CD14-positive monocyte (primary cell): Measurements from ENCODE around the gene MSLN. TPM values are rescaled to one million over a fixed set of nuclear protein-coding genes. Genes with fewer than 3 reads are reported as not detected.
A peak's percentile ranks its signal among the peaks of the same experiment; 100 is the strongest.

Experiments used
- DNase-seq, 3 donors: peaks; one replicate each; pipeline ENCODE4 v3.0.0-alpha.2; 2011 to 2022
- H2AFZ ChIP-seq: 2 replicates; pipeline ENCODE4 v1.6.0; 2012; ENCODE audit warnings: mild to moderate bottlenecking, low read depth, low read length, inconsistent platforms; ENCODE audit not compliant: insufficient read depth, poor library complexity, severe bottlenecking
- H3K27ac ChIP-seq, 2 donors: 1 replicate in 1 of 2; 2 replicates in 1 of 2; pipeline ENCODE4 v1.5.1; 2012 to 2013; ENCODE audit warnings: low read length in 2 of 2, control low read depth in 1 of 2, inconsistent platforms in 1 of 2, low read depth in 1 of 2, mild to moderate bottlenecking in 1 of 2
- H3K27me3 ChIP-seq, 2 donors: one replicate each; pipeline versions ENCODE4 v1.6.0 to v1.6.1; 2011 to 2013; ENCODE audit warnings: low read length in 2 of 2; ENCODE audit not compliant: control insufficient read depth in 2 of 2, insufficient read depth in 2 of 2
- H3K36me3 ChIP-seq, 2 donors: replicated peaks in 1 of 2; 1 replicate in 1 of 2; 2 replicates in 1 of 2; pipeline versions ENCODE4 v1.5.1 to v1.6.1; 2012 to 2013; ENCODE audit warnings: low read length in 2 of 2, control low read depth in 1 of 2, inconsistent platforms in 1 of 2, mild to moderate bottlenecking in 1 of 2; ENCODE audit not compliant: insufficient read depth in 2 of 2, control insufficient read depth in 1 of 2
- H3K4me1 ChIP-seq, 2 donors: 1 replicate in 1 of 2; 2 replicates in 1 of 2; pipeline versions ENCODE4 v1.5.1 to v1.6.1; 2012 to 2013; ENCODE audit warnings: low read length in 2 of 2, control low read depth in 1 of 2, inconsistent platforms in 1 of 2, mild to moderate bottlenecking in 1 of 2, moderate library complexity in 1 of 2; ENCODE audit not compliant: insufficient read depth in 2 of 2, control insufficient read depth in 1 of 2
- H3K4me2 ChIP-seq: replicated peaks from 2 replicates; pipeline ENCODE3; 2012; ENCODE audit warnings: low read length, moderate library complexity, mild to moderate bottlenecking; ENCODE audit not compliant: poor library complexity, severe bottlenecking; ENCODE audit errors: extremely low read depth
- H3K4me3 ChIP-seq, 3 experiments: fragments of 200-600 bp in 1 of 3; sonication (generic) in 1 of 3; replicated peaks in 1 of 3; 1 replicate in 2 of 3; 2 replicates in 1 of 3; pipeline ENCODE4 v1.5.1; 2011 to 2013; ENCODE audit warnings: low read length in 3 of 3, mild to moderate bottlenecking in 3 of 3, control low read depth in 2 of 3, low read depth in 2 of 3, inconsistent platforms in 1 of 3, moderate library complexity in 1 of 3
- H3K79me2 ChIP-seq: 2 replicates; pipeline ENCODE4 v1.6.0; 2012; ENCODE audit warnings: mild to moderate bottlenecking, control low read depth, inconsistent platforms, low read length, moderate library complexity; ENCODE audit not compliant: insufficient read depth
- H3K9ac ChIP-seq: 2 replicates; pipeline ENCODE4 v1.6.0; 2017; ENCODE audit warnings: low read length, mild to moderate bottlenecking; ENCODE audit not compliant: insufficient read depth, poor library complexity, severe bottlenecking
- H3K9me3 ChIP-seq, 2 donors: replicated peaks in 1 of 2; 1 replicate in 1 of 2; 2 replicates in 1 of 2; pipeline versions ENCODE4 v1.5.1 to v1.6.1; 2012 to 2013; ENCODE audit warnings: low read length in 2 of 2, control low read depth in 1 of 2; ENCODE audit not compliant: control insufficient read depth in 1 of 2, insufficient read depth in 1 of 2
- H4K20me1 ChIP-seq: 2 replicates; pipeline ENCODE4 v1.6.0; 2012; ENCODE audit warnings: mild to moderate bottlenecking, low read length, control low read depth, moderate library complexity; ENCODE audit not compliant: insufficient read depth
- H3K27ac Mint-ChIP-seq, 7 donors: one replicate each; pipeline ENCODE4 v1.8.0; 2020; ENCODE audit warnings: mild to moderate bottlenecking in 7 of 7, mixed read lengths in 7 of 7, moderate library complexity in 6 of 7, inconsistent platforms in 2 of 7
- H3K27me3 Mint-ChIP-seq, 3 donors: one replicate each; pipeline ENCODE4 v1.8.0; 2021 to 2022; ENCODE audit warnings: low read depth in 3 of 3, mild to moderate bottlenecking in 3 of 3, mixed read lengths in 3 of 3, moderate library complexity in 3 of 3, inconsistent platforms in 1 of 3
- H3K36me3 Mint-ChIP-seq, 2 donors: one replicate each; pipeline ENCODE4 v1.8.0; 2020; ENCODE audit warnings: mixed read lengths in 2 of 2, inconsistent platforms in 1 of 2, mild to moderate bottlenecking in 1 of 2
- H3K4me1 Mint-ChIP-seq: one replicate; pipeline ENCODE4 v1.8.0; 2020; ENCODE audit warnings: mild to moderate bottlenecking, mixed read lengths
- H3K4me3 Mint-ChIP-seq, 2 donors: one replicate each; pipeline ENCODE4 v1.8.0; 2020; ENCODE audit warnings: mild to moderate bottlenecking in 2 of 2, mixed read lengths in 2 of 2, moderate library complexity in 1 of 2
- H3K9me3 Mint-ChIP-seq, 7 donors: one replicate each; pipeline ENCODE4 v1.8.0; 2020 to 2022; ENCODE audit warnings: mixed read lengths in 7 of 7, mild to moderate bottlenecking in 6 of 7, moderate library complexity in 6 of 7, inconsistent platforms in 2 of 7
- WGBS: methylation state at CpG from one replicate; pipeline ENCODE4 v1.1.5; 2013; ENCODE audit warnings: missing lambda C conversion rate; ENCODE audit not compliant: insufficient coverage; 5-methylcytosine and 5-hydroxymethylcytosine counted together
- intact Hi-C, 2 donors: fragments of 100-400 bp; cut with micrococcal nuclease; formaldehyde crosslinking; loops; one replicate each; pipeline versions ENCODE4 v1.15.0 to v1.15.1; 2023
- polyA plus RNA-seq, 3 donors: library from polyadenylated mRNA; depleted of rRNA in 1 of 3; unstranded in 2 of 3; stranded (reverse) in 1 of 3; fragments of 300-500 nt in 2 of 3; fragments of >200 nt in 1 of 3; fragmentation: Illumina TruSeq in 2 of 3; gene quantifications; 1 replicate in 2 of 3; 2 replicates in 1 of 3; pipeline ENCODE4 v1.2.3, GENCODE V29; 2012 to 2021
- TF ChIP-seq, protein P1 (sequence below): fragments of 200-600 bp; IDR thresholded peaks from one replicate; pipeline ENCODE4 v1.8.0; 2022; ENCODE audit warnings: antibody characterized with exemption, mild to moderate bottlenecking

The MSLN gene
- polyA plus RNA-seq, 3 donors = 0.07 to 0.29 TPM; not detected in 1

DNA sequence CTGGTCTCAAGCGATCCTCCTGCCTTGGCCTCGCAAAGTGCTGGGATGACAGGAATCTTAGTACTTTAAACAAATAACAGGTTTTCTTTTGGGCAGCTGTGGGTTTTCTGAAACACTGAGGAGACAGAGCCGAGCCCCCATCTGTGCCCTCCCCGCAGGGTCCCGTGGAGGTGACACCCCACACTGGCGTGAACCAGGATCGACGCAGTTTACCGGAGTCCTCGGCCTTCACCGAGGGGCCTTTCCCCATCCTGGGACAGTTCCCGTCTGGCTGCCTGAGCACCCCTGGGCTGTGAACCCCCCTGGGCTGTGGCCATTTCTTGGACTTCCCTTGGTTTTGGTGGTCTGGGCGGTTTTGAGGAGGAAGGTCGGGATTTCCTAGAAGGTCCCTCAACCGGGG, 55.3 kb downstream of the MSLN start:
- no peak for DNase-seq
- H3K27ac ChIP-seq = no peak overlapping the region
- WGBS = 98% methylated on average over 11 of the region's 15 CpGs
- peaks cover 0 to 6% of the 10 kb centered on the region in 2 donors for H3K36me3 Mint-ChIP-seq
- no peak overlapping the region for H3K4me3 ChIP-seq
- peaks cover 1 to 24% (median 12%) of the 10 kb centered on the region in 7 donors for H3K9me3 Mint-ChIP-seq
- H3K4me2 ChIP-seq = no peak overlapping the region
- no peak overlapping the region for H3K9ac ChIP-seq
- no peak overlapping the region for H2AFZ ChIP-seq
- no peak overlapping the region for H3K27ac Mint-ChIP-seq
- H4K20me1 ChIP-seq = no peaks in the 10 kb centered on the region
- peaks cover 0 to 4% of the 10 kb centered on the region in 2 donors for H3K4me1 ChIP-seq
- H3K9me3 ChIP-seq = peaks cover 5 to 21% of the 10 kb centered on the region in 2 donors
- H3K36me3 ChIP-seq = no peaks in the 10 kb centered on the region
- H3K4me3 Mint-ChIP-seq = no peak overlapping the region
- peaks cover 20 to 69% of the 10 kb centered on the region in 2 donors for H3K27me3 ChIP-seq
- peaks cover 53 to 69% (median 60%) of the 10 kb centered on the region in 3 donors for H3K27me3 Mint-ChIP-seq
- intact Hi-C loops = no loop called here
- H3K4me1 Mint-ChIP-seq = no peaks in the 10 kb centered on the region
- TF ChIP-seq, protein P1, sequence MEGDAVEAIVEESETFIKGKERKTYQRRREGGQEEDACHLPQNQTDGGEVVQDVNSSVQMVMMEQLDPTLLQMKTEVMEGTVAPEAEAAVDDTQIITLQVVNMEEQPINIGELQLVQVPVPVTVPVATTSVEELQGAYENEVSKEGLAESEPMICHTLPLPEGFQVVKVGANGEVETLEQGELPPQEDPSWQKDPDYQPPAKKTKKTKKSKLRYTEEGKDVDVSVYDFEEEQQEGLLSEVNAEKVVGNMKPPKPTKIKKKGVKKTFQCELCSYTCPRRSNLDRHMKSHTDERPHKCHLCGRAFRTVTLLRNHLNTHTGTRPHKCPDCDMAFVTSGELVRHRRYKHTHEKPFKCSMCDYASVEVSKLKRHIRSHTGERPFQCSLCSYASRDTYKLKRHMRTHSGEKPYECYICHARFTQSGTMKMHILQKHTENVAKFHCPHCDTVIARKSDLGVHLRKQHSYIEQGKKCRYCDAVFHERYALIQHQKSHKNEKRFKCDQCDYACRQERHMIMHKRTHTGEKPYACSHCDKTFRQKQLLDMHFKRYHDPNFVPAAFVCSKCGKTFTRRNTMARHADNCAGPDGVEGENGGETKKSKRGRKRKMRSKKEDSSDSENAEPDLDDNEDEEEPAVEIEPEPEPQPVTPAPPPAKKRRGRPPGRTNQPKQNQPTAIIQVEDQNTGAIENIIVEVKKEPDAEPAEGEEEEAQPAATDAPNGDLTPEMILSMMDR = no peak
- H3K79me2 ChIP-seq = no peaks in the 10 kb centered on the region

DNA sequence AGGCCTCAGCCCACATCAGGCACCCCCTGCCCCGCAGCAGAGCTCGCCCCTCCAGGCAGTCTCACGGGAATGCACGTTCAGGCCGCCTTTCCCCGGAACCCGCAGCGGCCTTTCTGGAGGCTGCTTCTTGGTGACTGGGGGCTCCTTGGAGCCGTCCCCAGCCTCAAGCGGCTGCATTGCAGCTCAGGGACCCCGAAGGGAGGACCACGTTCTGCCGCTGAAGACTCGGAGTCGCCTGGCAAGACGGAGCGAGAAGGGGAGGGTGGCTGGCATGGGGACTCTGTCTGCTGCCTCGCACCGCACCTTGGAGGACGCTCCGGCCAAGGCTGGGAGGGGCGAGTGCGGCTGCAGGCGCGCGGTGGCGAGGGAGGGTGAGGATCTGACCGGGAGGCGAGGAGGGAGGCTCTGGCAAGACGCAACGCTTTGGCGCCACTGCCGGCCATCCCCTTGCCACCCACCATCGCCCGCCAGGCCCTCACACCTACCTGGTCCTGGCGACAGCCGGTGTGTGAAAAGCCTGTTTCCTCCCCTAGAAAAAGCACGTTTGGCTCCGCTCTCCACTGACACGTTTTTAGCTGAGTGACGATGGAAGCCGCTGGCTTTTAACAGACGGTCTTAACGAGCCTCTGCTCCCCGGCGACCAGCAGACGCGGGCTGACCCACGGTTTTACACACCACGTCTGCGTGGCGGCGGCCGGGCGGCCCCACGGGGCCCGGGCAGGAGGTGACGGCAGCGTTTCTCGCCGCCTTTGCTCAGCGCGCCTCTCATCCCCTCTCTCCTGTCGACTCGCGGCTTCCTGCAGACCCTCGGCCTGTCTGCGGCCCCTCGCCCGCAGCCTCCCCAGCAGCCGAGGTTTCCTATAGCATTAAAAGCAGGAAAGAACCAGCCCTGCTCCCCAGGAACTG, 56.7 kb downstream of the MSLN start:
- Histone ChIP-seq H3K27me3 (peaks cover 20 to 64% of the 10 kb centered on the region in 2 donors), H4K20me1 (no peaks in the 10 kb centered on the region), H3K9me3 (peaks cover 3 to 17% of the 10 kb centered on the region in 2 donors), H3K4me2 (no peak overlapping the region), H3K27ac (no peak overlapping the region), H3K36me3 (no peaks in the 10 kb centered on the region), H2AFZ (no peak overlapping the region), H3K9ac (no peak overlapping the region), H3K4me3 (no peak overlapping the region), H3K4me1 (peaks cover 0 to 4% of the 10 kb centered on the region in 2 donors), H3K79me2 (no peaks in the 10 kb centered on the region)
- WGBS = 66% methylated on average over 60 of the region's 71 CpGs
- Mint-ChIP-seq H3K27me3 (peaks cover 50 to 62% (median 50%) of the 10 kb centered on the region in 3 donors), H3K27ac (peak overlapping the region in 1 of 7 donors; percentile 12), H3K4me3 (peak overlapping the region in 1 of 2 donors; percentile 3), H3K9me3 (peaks cover 0 to 16% (median 8%) of the 10 kb centered on the region in 7 donors), H3K4me1 (no peaks in the 10 kb centered on the region), H3K36me3 (peaks cover 0 to 3% of the 10 kb centered on the region in 2 donors)
- TF ChIP-seq, protein P1 = no peak
- intact Hi-C loops = no loop called here
- no peak for DNase-seq
